B cell (primary cell): Measurements from ENCODE around the gene SLC39A2.

Source experiments
- CTCF ChIP-seq: fragments of 200-600 bp; IDR thresholded peaks from one replicate; pipeline ENCODE4 v1.8.0; 2022; ENCODE audit warnings: antibody characterized with exemption, mild to moderate bottlenecking
- EZH2 ChIP-seq: IDR thresholded peaks from 2 replicates; pipeline ENCODE4 v1.6.1; 2012; ENCODE audit warnings: borderline replicate concordance, low read depth, mild to moderate bottlenecking, moderate library complexity, low read length; ENCODE audit not compliant: insufficient read depth, poor library complexity, severe bottlenecking

- no peak for TF ChIP-seq CTCF
- TF ChIP-seq EZH2 = no peak
These were observed 16.2 kb downstream of the SLC39A2 start for GRCh38 chr14:21015312-21015711.
